VCaP (cell line): ENCODE measurements around the gene C1QTNF9B.

Experiments used
- H3K27ac ChIP-seq: fragments of 450-650 bp; 2 replicates; pipeline ENCODE4 v1.5.1; 2017
- CTCF ChIP-seq: fragments of 450-650 bp; conservative IDR thresholded peaks from 2 replicates; pipeline ENCODE4 v1.5.1; 2017; ENCODE audit warnings: mild to moderate bottlenecking, moderate library complexity

C1QTNF9B gene

DNA sequence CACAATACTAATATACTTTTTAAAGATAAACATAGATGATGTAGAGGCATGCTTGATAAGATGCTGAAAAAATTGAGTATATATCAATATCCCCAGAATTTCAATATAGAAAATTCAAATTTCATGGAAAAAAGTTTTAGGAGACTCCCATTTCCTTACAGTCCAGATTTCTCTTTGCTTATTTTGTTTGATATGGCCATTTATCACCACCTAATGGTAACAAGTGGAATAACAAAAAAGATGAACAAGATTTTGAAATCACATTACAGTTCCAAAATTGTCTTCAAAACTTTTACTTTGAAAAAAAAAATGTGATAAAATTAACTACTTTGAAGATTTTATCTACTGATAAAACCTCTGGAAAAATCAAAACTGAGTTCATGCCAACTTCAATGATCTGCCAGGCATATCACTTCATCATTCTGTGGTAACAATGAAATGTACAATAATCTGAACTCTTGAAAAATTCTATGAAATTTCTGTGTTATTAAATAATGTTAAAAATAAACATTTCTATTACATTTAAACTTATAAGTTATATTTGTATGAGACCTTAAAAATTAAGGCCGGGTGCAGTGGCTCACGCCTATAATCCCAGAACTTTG is 25.6 kb downstream of the C1QTNF9B start:
- no peak overlapping the region for H3K27ac ChIP-seq
- peak; percentile 70 for TF ChIP-seq CTCF

DNA sequence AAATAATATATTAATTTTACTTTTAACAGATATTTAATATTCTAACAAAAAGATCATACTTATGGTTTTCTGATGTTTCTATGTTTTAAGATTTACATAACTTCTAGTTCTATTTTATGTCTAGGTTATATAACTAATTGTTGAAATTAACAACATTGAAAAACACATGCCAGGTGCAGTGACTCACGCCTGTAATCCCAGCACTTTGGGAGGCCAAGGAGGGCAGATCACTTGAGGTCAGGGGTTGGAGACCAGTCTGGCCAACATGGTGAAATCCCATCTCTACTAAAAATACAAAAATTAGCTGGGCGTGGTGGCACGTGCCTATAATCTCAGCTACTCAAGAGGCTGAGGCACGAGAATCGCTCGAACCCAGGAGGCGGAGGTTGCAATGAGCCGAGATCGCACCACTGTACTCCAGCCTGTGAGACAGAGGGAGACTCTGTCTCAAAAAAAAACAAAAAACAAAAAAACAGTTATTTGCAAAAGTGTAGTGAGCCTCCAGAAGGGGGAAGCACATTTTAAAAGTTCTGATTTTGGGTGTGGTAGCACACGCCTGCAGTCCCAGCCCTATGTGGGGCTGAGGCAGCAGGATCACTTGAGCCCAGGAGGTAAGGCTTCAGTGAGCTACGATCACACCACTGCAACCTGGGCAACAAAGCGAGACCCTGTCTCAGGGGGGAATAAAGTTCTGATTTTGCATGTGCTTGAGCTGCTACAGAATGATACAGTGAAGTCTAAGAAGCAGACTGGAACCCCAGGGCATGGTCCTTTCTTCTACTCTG is 26.8 kb downstream of the C1QTNF9B start:
- H3K27ac ChIP-seq, result no peak overlapping the region
- TF ChIP-seq CTCF, result no peak

DNA sequence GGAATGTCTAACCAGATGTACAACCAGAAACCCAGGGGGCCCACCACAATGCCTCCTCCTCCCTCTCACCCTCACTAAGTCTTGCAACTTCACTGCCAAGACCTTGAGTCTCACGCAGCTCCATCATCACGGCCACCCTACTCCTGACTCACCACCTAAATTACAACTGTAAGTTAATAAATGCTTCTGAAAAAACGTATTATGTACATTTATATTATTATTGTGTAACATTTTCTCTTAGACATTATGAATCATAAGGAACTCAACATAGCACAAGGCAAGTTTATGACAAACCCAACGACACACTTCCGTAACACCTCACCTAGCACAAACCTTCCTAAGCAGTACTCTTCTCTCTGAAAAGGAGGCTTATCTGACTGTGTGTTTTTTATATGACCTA is 28.8 kb downstream of the C1QTNF9B start:
- no peak for TF ChIP-seq CTCF
- no peak overlapping the region for H3K27ac ChIP-seq

DNA sequence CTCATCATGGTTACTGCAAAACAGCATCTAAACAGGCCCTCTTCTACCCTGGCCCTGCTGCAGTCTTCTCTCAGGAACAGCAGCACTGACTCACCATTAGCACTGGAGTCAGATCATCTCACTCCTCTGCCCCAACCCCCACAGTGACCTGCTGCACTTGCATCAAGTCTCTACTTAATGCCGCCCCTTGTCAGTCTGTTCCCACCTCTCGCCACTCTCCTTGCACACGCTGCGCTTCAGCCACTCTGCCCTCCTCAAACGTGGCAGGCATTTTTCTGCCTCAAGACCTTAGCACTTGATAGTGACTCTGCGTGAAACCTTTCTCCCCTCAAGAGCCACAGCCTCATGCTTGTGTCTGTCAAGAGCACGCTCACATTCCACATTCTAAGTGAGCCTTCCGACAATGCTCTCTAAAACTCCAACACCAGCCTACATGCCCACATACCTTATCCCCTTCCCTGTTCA is 30.2 kb downstream of the C1QTNF9B start:
- no peak for TF ChIP-seq CTCF
- no peak overlapping the region for H3K27ac ChIP-seq

DNA sequence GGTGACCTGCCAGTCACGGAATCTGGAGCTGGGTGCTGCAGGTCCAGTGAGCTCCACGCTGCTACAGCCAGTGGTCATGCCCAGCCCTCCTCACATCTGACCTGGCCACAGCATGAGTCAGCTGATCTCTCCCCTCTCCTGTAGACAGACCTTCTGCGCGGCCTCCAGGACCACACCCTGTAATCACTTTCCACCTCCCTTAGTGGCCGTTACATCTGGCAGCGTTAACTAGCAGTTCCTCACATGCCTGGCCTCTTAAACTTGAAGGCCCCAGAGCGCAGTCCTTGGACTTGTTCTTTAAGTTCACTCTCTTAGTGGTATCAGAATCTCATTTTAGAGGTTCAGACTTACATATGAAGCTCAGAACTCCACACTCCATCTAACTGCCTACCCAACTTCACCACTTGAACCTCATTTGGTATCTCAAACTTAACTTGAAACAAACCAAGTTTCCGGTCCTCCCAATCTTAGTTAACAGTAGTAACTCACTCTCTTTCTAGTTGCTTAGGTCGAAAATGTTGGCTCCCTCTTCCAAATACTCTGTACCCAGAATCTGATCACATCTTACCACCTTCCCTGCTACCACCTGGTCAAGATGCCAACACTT is 30.8 kb downstream of the C1QTNF9B start:
- TF ChIP-seq CTCF, result no peak
- no peak overlapping the region for H3K27ac ChIP-seq

- TF ChIP-seq CTCF, result no peak
- H3K27ac ChIP-seq, result no peak overlapping the region
Measured at GRCh38 chr13:23865906-23866305, 31.4 kb downstream of the C1QTNF9B start.

DNA sequence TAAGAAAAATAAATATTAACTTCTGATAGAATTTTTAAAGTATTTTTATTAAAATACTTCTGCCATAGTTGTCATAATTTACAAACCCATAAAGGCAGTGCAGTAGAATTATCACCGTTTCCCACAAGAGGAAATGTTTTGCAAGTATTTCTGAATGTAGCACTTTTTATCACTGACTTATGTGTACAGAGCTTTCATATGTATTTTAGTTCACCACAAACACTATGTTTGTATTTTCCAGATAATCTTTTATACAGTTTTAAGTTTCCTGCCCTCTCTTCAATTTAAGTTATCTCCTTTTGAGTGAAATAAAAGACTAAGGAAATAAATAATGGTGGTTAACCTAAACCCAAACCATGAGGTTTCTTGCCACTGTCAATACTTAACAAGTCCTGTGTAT is 32.3 kb downstream of the C1QTNF9B start:
- TF ChIP-seq CTCF, result no peak
- no peak overlapping the region for H3K27ac ChIP-seq
